Astrocyte (in vitro differentiated cells and primary cell): ENCODE data around the gene PLCH1. TPM values are rescaled to one million over a fixed set of nuclear protein-coding genes. Genes with fewer than 3 reads are reported as not detected.

Experiments used
- DNase-seq: peaks from one replicate; pipeline ENCODE4 v3.0.0-alpha.2; 2010; ENCODE audit warnings: low read depth
- FAIRE-seq: peaks from 2 replicates; lab custom pipeline; 2011; peaks lifted over from hg19 to GRCh38; lab: Jason Lieb, UNC
- H2AFZ ChIP-seq: 2 replicates; pipeline ENCODE4 v1.6.0; 2012; ENCODE audit warnings: low read depth, low read length, inconsistent platforms
- H3K27ac ChIP-seq: 2 replicates; pipeline ENCODE4 v1.5.1; 2011; ENCODE audit warnings: low read depth, low read length, inconsistent platforms
- H3K27me3 ChIP-seq: 2 replicates; pipeline ENCODE4 v1.6.0; 2011; ENCODE audit warnings: low read length, inconsistent platforms; ENCODE audit not compliant: insufficient read depth
- H3K36me3 ChIP-seq: 2 replicates; pipeline ENCODE4 v1.5.1; 2011; ENCODE audit warnings: low read length, inconsistent platforms; ENCODE audit not compliant: insufficient read depth
- H3K4me1 ChIP-seq: 2 replicates; pipeline ENCODE4 v1.5.1; 2011; ENCODE audit warnings: low read length, inconsistent platforms; ENCODE audit not compliant: insufficient read depth
- H3K4me2 ChIP-seq: 2 replicates; pipeline ENCODE4 v1.6.0; 2012; ENCODE audit warnings: low read length, inconsistent platforms
- H3K4me3 ChIP-seq: 2 replicates; pipeline ENCODE4 v1.5.1; 2011; ENCODE audit warnings: low read depth, mild to moderate bottlenecking, low read length, inconsistent platforms; ENCODE audit not compliant: insufficient read depth
- H3K79me2 ChIP-seq: 2 replicates; pipeline ENCODE4 v1.6.0; 2012; ENCODE audit warnings: mild to moderate bottlenecking, low read length, inconsistent platforms; ENCODE audit not compliant: insufficient read depth
- H3K9ac ChIP-seq: 2 replicates; pipeline ENCODE4 v1.6.0; 2012; ENCODE audit warnings: mild to moderate bottlenecking, low read length, inconsistent platforms
- H3K9me3 ChIP-seq: 2 replicates; pipeline ENCODE4 v1.5.1; 2012; ENCODE audit warnings: low read depth, mild to moderate bottlenecking, low read length, inconsistent platforms; ENCODE audit not compliant: insufficient read depth
- H4K20me1 ChIP-seq: 2 replicates; pipeline ENCODE4 v1.6.0; 2012; ENCODE audit warnings: low read length, inconsistent platforms; ENCODE audit not compliant: insufficient read depth
- H3K27ac Mint-ChIP-seq: one replicate; pipeline ENCODE4 v1.8.0; 2021; ENCODE audit warnings: mild to moderate bottlenecking, mixed read lengths; ENCODE audit not compliant: unreplicated experiment
- H3K27me3 Mint-ChIP-seq: one replicate; pipeline ENCODE4 v1.8.0; 2021; ENCODE audit warnings: low read depth, mixed read lengths; ENCODE audit not compliant: unreplicated experiment
- H3K36me3 Mint-ChIP-seq: one replicate; pipeline ENCODE4 v1.8.0; 2021; ENCODE audit warnings: low read depth, mixed read lengths; ENCODE audit not compliant: unreplicated experiment
- H3K4me1 Mint-ChIP-seq: one replicate; pipeline ENCODE4 v1.8.0; 2021; ENCODE audit warnings: low read depth, mixed read lengths; ENCODE audit not compliant: unreplicated experiment
- H3K4me3 Mint-ChIP-seq: one replicate; pipeline ENCODE4 v1.8.0; 2021; ENCODE audit warnings: mild to moderate bottlenecking, moderate library complexity, mixed read lengths; ENCODE audit not compliant: unreplicated experiment
- H3K9me3 Mint-ChIP-seq: one replicate; pipeline ENCODE4 v1.8.0; 2021; ENCODE audit warnings: mild to moderate bottlenecking, mixed read lengths; ENCODE audit not compliant: unreplicated experiment
- CTCF ChIP-seq: IDR thresholded peaks from 2 replicates; pipeline ENCODE4 v1.5.1; 2011; ENCODE audit warnings: low read depth, mild to moderate bottlenecking, inconsistent platforms, low read length, moderate library complexity; ENCODE audit not compliant: insufficient read depth
- EZH2 ChIP-seq: IDR thresholded peaks from 2 replicates; pipeline ENCODE4 v1.6.1; 2012; ENCODE audit warnings: mild to moderate bottlenecking, low read length, inconsistent platforms; ENCODE audit not compliant: insufficient read depth
- total RNA-seq: library from RNA; stranded (reverse); gene quantifications from 2 replicates; pipeline ENCODE4 v1.2.1, GENCODE V29; 2021

The PLCH1 gene
- total RNA-seq, 1 donor from 2014 or later, result 1.2 TPM

GRCh38 chr3:155417119-155417517, 327.8 kb downstream of the PLCH1 start:
- FAIRE-seq, result no peak

GRCh38 chr3:155416500-155417118, 328.3 kb downstream of the PLCH1 start:
- DNase-seq, result peak; percentile 83
- peak; percentile 96 for FAIRE-seq

More at GRCh38 chr3:155417119-155417517, 327.8 kb downstream of the PLCH1 start:
- H3K27ac Mint-ChIP-seq, result no peak overlapping the region
- no peaks in the 10 kb centered on the region for H3K79me2 ChIP-seq
- no peak overlapping the region for H3K27ac ChIP-seq
- no peaks in the 10 kb centered on the region for H3K27me3 Mint-ChIP-seq
- H3K4me3 ChIP-seq, result no peak overlapping the region
- H3K9ac ChIP-seq, result no peak overlapping the region
- no peak overlapping the region for H3K4me3 Mint-ChIP-seq
- H3K36me3 ChIP-seq, result no peaks in the 10 kb centered on the region
- H3K4me2 ChIP-seq, result peak overlapping the region; percentile 24
- peaks cover 8% of the 10 kb centered on the region for H3K4me1 Mint-ChIP-seq
- TF ChIP-seq EZH2 (no peak), CTCF (no peak)
- no peaks in the 10 kb centered on the region for H3K27me3 ChIP-seq
- H3K9me3 Mint-ChIP-seq, result peaks cover 1% of the 10 kb centered on the region
- peaks cover 5% of the 10 kb centered on the region for H3K4me1 ChIP-seq
- H3K36me3 Mint-ChIP-seq, result no peaks in the 10 kb centered on the region
- no peak for DNase-seq
- no peak overlapping the region for H2AFZ ChIP-seq
- no peaks in the 10 kb centered on the region for H4K20me1 ChIP-seq
- H3K9me3 ChIP-seq, result no peaks in the 10 kb centered on the region

GRCh38 chr3:155412904-155413303, 332.0 kb downstream of the PLCH1 start:
- Histone ChIP-seq H3K36me3 (no peaks in the 10 kb centered on the region), H3K4me3 (no peak overlapping the region), H3K4me2 (no peak overlapping the region), H3K27me3 (no peaks in the 10 kb centered on the region), H2AFZ (no peak overlapping the region), H4K20me1 (no peaks in the 10 kb centered on the region), H3K9me3 (no peaks in the 10 kb centered on the region), H3K27ac (no peak overlapping the region), H3K79me2 (no peaks in the 10 kb centered on the region), H3K4me1 (peaks cover 5% of the 10 kb centered on the region), H3K9ac (no peak overlapping the region)
- Mint-ChIP-seq H3K36me3 (no peaks in the 10 kb centered on the region), H3K4me1 (peaks cover 8% of the 10 kb centered on the region), H3K9me3 (peaks cover 3% of the 10 kb centered on the region), H3K27me3 (no peaks in the 10 kb centered on the region), H3K27ac (no peak overlapping the region), H3K4me3 (no peak overlapping the region)
- no peak for FAIRE-seq
- no peak for DNase-seq
- TF ChIP-seq CTCF, result no peak
- no peak for TF ChIP-seq EZH2

More at GRCh38 chr3:155416500-155417118, 328.3 kb downstream of the PLCH1 start:
- Mint-ChIP-seq H3K27ac (peak overlapping the region; percentile 66), H3K4me3 (no peak overlapping the region), H3K36me3 (no peaks in the 10 kb centered on the region), H3K4me1 (peaks cover 8% of the 10 kb centered on the region), H3K27me3 (no peaks in the 10 kb centered on the region), H3K9me3 (peaks cover 4% of the 10 kb centered on the region)
- Histone ChIP-seq H4K20me1 (no peaks in the 10 kb centered on the region), H3K4me3 (no peak overlapping the region), H2AFZ (no peak overlapping the region), H3K79me2 (no peaks in the 10 kb centered on the region), H3K27me3 (no peaks in the 10 kb centered on the region), H3K36me3 (no peaks in the 10 kb centered on the region), H3K27ac (peak overlapping the region; percentile 39), H3K9me3 (no peaks in the 10 kb centered on the region), H3K9ac (no peak overlapping the region), H3K4me1 (peaks cover 5% of the 10 kb centered on the region), H3K4me2 (peak overlapping the region; percentile 24)
- TF ChIP-seq EZH2, result no peak
